Osteocyte (in vitro differentiated cells): Measurements from ENCODE around the gene OGA. TPM values are rescaled to one million over a fixed set of nuclear protein-coding genes. Genes with fewer than 3 reads are reported as not detected.

Source experiments
- DNase-seq: peaks from one replicate; pipeline ENCODE4 v3.0.0; 2021; ENCODE audit warnings: mixed read lengths; ENCODE audit not compliant: unreplicated experiment; ENCODE audit errors: extremely low spot score
- H3K27ac Mint-ChIP-seq: one replicate; pipeline ENCODE4 v1.8.0; 2021; ENCODE audit warnings: mild to moderate bottlenecking, mixed read lengths; ENCODE audit not compliant: unreplicated experiment
- H3K27me3 Mint-ChIP-seq: one replicate; pipeline ENCODE4 v1.8.0; 2021; ENCODE audit warnings: mixed read lengths; ENCODE audit not compliant: unreplicated experiment
- H3K36me3 Mint-ChIP-seq: one replicate; pipeline ENCODE4 v1.8.0; 2021; ENCODE audit warnings: mixed read lengths; ENCODE audit not compliant: unreplicated experiment
- H3K4me1 Mint-ChIP-seq: one replicate; pipeline ENCODE4 v1.8.0; 2021; ENCODE audit warnings: mixed read lengths; ENCODE audit not compliant: unreplicated experiment
- H3K4me3 Mint-ChIP-seq: one replicate; pipeline ENCODE4 v1.8.0; 2021; ENCODE audit warnings: mild to moderate bottlenecking, moderate library complexity, mixed read lengths; ENCODE audit not compliant: unreplicated experiment
- H3K9me3 Mint-ChIP-seq: one replicate; pipeline ENCODE4 v1.8.0; 2021; ENCODE audit warnings: mixed read lengths; ENCODE audit not compliant: unreplicated experiment
- total RNA-seq: library from RNA; stranded (reverse); gene quantifications from 2 replicates; pipeline ENCODE4 v1.2.1, GENCODE V29; 2021
- TF ChIP-seq, protein P1 (sequence below): fragments of 200-600 bp; sonication (generic); IDR thresholded peaks from 2 replicates; pipeline ENCODE4 v1.5.0; 2021; ENCODE audit warnings: antibody characterized with exemption, mild to moderate bottlenecking, moderate library complexity

OGA gene
- total RNA-seq, 1 donor from 2014 or later, result 113 TPM

GRCh38 chr10:101830322-101831168, 12.3 kb upstream of the OGA start:
- Mint-ChIP-seq H3K27me3 (no peaks in the 10 kb centered on the region), H3K9me3 (no peaks in the 10 kb centered on the region)

GRCh38 chr10:101829561-101830315, 11.5 kb upstream of the OGA start:
- peaks cover 4% of the 10 kb centered on the region for H3K36me3 Mint-ChIP-seq
- peaks cover 18% of the 10 kb centered on the region for H3K4me1 Mint-ChIP-seq
- H3K27me3 Mint-ChIP-seq, result no peaks in the 10 kb centered on the region
- TF ChIP-seq, protein P1, sequence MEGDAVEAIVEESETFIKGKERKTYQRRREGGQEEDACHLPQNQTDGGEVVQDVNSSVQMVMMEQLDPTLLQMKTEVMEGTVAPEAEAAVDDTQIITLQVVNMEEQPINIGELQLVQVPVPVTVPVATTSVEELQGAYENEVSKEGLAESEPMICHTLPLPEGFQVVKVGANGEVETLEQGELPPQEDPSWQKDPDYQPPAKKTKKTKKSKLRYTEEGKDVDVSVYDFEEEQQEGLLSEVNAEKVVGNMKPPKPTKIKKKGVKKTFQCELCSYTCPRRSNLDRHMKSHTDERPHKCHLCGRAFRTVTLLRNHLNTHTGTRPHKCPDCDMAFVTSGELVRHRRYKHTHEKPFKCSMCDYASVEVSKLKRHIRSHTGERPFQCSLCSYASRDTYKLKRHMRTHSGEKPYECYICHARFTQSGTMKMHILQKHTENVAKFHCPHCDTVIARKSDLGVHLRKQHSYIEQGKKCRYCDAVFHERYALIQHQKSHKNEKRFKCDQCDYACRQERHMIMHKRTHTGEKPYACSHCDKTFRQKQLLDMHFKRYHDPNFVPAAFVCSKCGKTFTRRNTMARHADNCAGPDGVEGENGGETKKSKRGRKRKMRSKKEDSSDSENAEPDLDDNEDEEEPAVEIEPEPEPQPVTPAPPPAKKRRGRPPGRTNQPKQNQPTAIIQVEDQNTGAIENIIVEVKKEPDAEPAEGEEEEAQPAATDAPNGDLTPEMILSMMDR, result no peak
- H3K27ac Mint-ChIP-seq, result peak overlapping the region; percentile 79
- peak overlapping the region; percentile 72 for H3K4me3 Mint-ChIP-seq
- no peaks in the 10 kb centered on the region for H3K9me3 Mint-ChIP-seq
- DNase-seq, result no peak

More at GRCh38 chr10:101830322-101831168, 12.3 kb upstream of the OGA start:
- Mint-ChIP-seq H3K27ac (peak overlapping the region; percentile 79), H3K4me1 (peaks cover 18% of the 10 kb centered on the region), H3K4me3 (peak overlapping the region; percentile 72), H3K36me3 (no peaks in the 10 kb centered on the region)
- peak; percentile 90 for DNase-seq
- TF ChIP-seq, protein P1, result no peak

- Mint-ChIP-seq H3K27ac (no peak overlapping the region), H3K36me3 (peaks cover 4% of the 10 kb centered on the region), H3K9me3 (no peaks in the 10 kb centered on the region), H3K4me3 (no peak overlapping the region), H3K4me1 (peaks cover 18% of the 10 kb centered on the region), H3K27me3 (no peaks in the 10 kb centered on the region)
- TF ChIP-seq, protein P1, result no peak
- DNase-seq, result no peak
These were observed 10.7 kb upstream of the OGA start for GRCh38 chr10:101828766-101829551.

GRCh38 chr10:101827919-101828600, 9.8 kb upstream of the OGA start:
- no peak overlapping the region for H3K27ac Mint-ChIP-seq
- H3K9me3 Mint-ChIP-seq, result no peaks in the 10 kb centered on the region
- H3K4me3 Mint-ChIP-seq, result no peak overlapping the region
- no peaks in the 10 kb centered on the region for H3K27me3 Mint-ChIP-seq
- TF ChIP-seq, protein P1, result no peak
- H3K36me3 Mint-ChIP-seq, result peaks cover 4% of the 10 kb centered on the region
- no peak for DNase-seq
- peaks cover 18% of the 10 kb centered on the region for H3K4me1 Mint-ChIP-seq
